ENCODE results near the gene ZNF512.
A peak's percentile ranks its signal among the peaks of the same experiment; 100 is the strongest.
"Not testable (repeated sequence)": the region's sequence is repeated elsewhere in the genome, so short reads cannot be mapped to it uniquely, and the experiment has no call there.

ZNF512 gene

GRCh38 chr2:27627963-27628766 is 45.3 kb downstream of the ZNF512 start:
- peak; percentile 80 for DNase-seq (ENCODE audit: low read depth)
- H3K4me3 ChIP-seq (replicated peaks; ENCODE audit: low read depth, low read length): peak overlapping the region; percentile 92
- no peak for TF ChIP-seq CTCF (IDR thresholded peaks at IDR 0.05; ENCODE audit: low read length, missing control alignments)

- DNase-seq (ENCODE audit: low read depth): peak; percentile 91
- H3K4me3 ChIP-seq (replicated peaks; ENCODE audit: low read depth, low read length): peak within 1 kb of the TSS; percentile 92
- no peak for TF ChIP-seq CTCF (IDR thresholded peaks at IDR 0.05; ENCODE audit: low read length, missing control alignments)
Measured at GRCh38 chr2:27628767-27629709, 46.2 kb downstream of the ZNF512 start, which contains the start of the genes CCDC121 and GPN1. Gene CCDC121, minus strand, starts transcription at chr2:27629012. Its CDS starts 1,213 bp downstream, at chr2:27627799. Gene GPN1, plus strand, starts transcription at chr2:27629050. Its CDS starts 9 bp downstream, at chr2:27629059.

GRCh38 chr2:27630257-27630656 is 47.4 kb downstream of the ZNF512 start:
- H3K4me3 ChIP-seq (replicated peaks; ENCODE audit: low read depth, low read length); DNase-seq (ENCODE audit: low read depth): not testable (repeated sequence)

- no peak overlapping the region for H3K4me3 ChIP-seq (replicated peaks; ENCODE audit: low read depth, low read length)
- no peak for TF ChIP-seq CTCF (IDR thresholded peaks at IDR 0.05; ENCODE audit: low read length, missing control alignments)
- no peak for DNase-seq (ENCODE audit: low read depth)
Measured at GRCh38 chr2:27634291-27634690, 51.4 kb downstream of the ZNF512 start.

- DNase-seq (ENCODE audit: low read depth): no peak
Measured at GRCh38 chr2:27636766-27637165, 53.9 kb downstream of the ZNF512 start.

GRCh38 chr2:27638037-27638637 is 55.3 kb downstream of the ZNF512 start:
- no peak for TF ChIP-seq CTCF (IDR thresholded peaks at IDR 0.05; ENCODE audit: low read length, missing control alignments)
- no peak for DNase-seq (ENCODE audit: low read depth)
- no peak overlapping the region for H3K4me3 ChIP-seq (replicated peaks; ENCODE audit: low read depth, low read length)

More at GRCh38 chr2:27636766-27637165, 53.9 kb downstream of the ZNF512 start:
- H3K4me3 ChIP-seq (replicated peaks; ENCODE audit: low read depth, low read length): no peak overlapping the region
- no peak for TF ChIP-seq CTCF (IDR thresholded peaks at IDR 0.05; ENCODE audit: low read length, missing control alignments)

GRCh38 chr2:27638709-27639108 is 55.9 kb downstream of the ZNF512 start:
- TF ChIP-seq CTCF (IDR thresholded peaks at IDR 0.05; ENCODE audit: low read length, missing control alignments): no peak
- no peak for DNase-seq (ENCODE audit: low read depth)
- no peak overlapping the region for H3K4me3 ChIP-seq (replicated peaks; ENCODE audit: low read depth, low read length)
